H9 (cell line): ENCODE data around the gene GRID1. TPM values are rescaled to one million over a fixed set of nuclear protein-coding genes. Genes with fewer than 3 reads are reported as not detected.

ENCODE experiments used
- DNase-seq: peaks from one replicate; pipeline ENCODE4 v3.0.0-alpha.2; 2017
- H2AFZ ChIP-seq: one replicate; pipeline ENCODE4 v1.6.1; 2013; ENCODE audit warnings: mild to moderate bottlenecking, low read length, control low read depth, moderate library complexity
- H2AK5ac ChIP-seq: 2 replicates; pipeline ENCODE4 v1.6.1; 2013; ENCODE audit warnings: low read length, control low read depth, mixed read lengths; ENCODE audit not compliant: insufficient read length
- H2BK120ac ChIP-seq: one replicate; pipeline ENCODE4 v1.6.1; 2013; ENCODE audit warnings: low read depth, mild to moderate bottlenecking, low read length, control low read depth, inconsistent platforms; ENCODE audit not compliant: poor library complexity, severe bottlenecking
- H2BK12ac ChIP-seq: 2 replicates; pipeline ENCODE4 v1.6.1; 2013; ENCODE audit warnings: low read length, control low read depth, mixed read lengths, low read depth; ENCODE audit not compliant: insufficient read length
- H2BK15ac ChIP-seq: 2 replicates; pipeline ENCODE4 v1.6.1; 2013; ENCODE audit warnings: low read depth, low read length, control low read depth
- H2BK20ac ChIP-seq: one replicate; pipeline ENCODE4 v1.6.1; 2013; ENCODE audit warnings: low read depth, mild to moderate bottlenecking, low read length, control low read depth, inconsistent platforms; ENCODE audit not compliant: poor library complexity, severe bottlenecking
- H2BK5ac ChIP-seq: 2 replicates; pipeline ENCODE4 v1.6.1; 2013; ENCODE audit warnings: low read length, control low read depth, mixed read lengths; ENCODE audit not compliant: insufficient read length
- H3K14ac ChIP-seq: 2 replicates; pipeline ENCODE4 v1.6.1; 2013; ENCODE audit warnings: low read length, control low read depth; ENCODE audit not compliant: insufficient read depth
- H3K18ac ChIP-seq: 2 replicates; pipeline ENCODE4 v1.6.1; 2013; ENCODE audit warnings: low read depth, mild to moderate bottlenecking, mixed read lengths, low read length, control low read depth; ENCODE audit not compliant: insufficient read length
- H3K23ac ChIP-seq: 2 replicates; pipeline ENCODE4 v1.6.1; 2013; ENCODE audit warnings: low read length, control low read depth, mixed read lengths, low read depth; ENCODE audit not compliant: insufficient read length
- H3K23me2 ChIP-seq: 2 replicates; pipeline ENCODE4 v1.6.1; 2013; ENCODE audit warnings: low read depth, mild to moderate bottlenecking, mixed read lengths, low read length, control low read depth; ENCODE audit not compliant: insufficient read length, poor library complexity, severe bottlenecking
- H3K27ac ChIP-seq: 2 replicates; pipeline ENCODE4 v1.5.1; 2013; ENCODE audit warnings: low read length, control low read depth, mixed read lengths, low read depth; ENCODE audit not compliant: insufficient read length
- H3K27me3 ChIP-seq: 2 replicates; pipeline ENCODE4 v1.6.1; 2013; ENCODE audit warnings: low read length, control low read depth, inconsistent platforms; ENCODE audit not compliant: insufficient read depth
- H3K4ac ChIP-seq: 2 replicates; pipeline ENCODE4 v1.6.1; 2013; ENCODE audit warnings: low read depth, mild to moderate bottlenecking, control low read depth, inconsistent platforms, low read length, moderate library complexity
- H3K4me1 ChIP-seq: 2 replicates; pipeline ENCODE4 v1.6.1; 2013; ENCODE audit warnings: low read length, control low read depth, inconsistent platforms; ENCODE audit not compliant: insufficient read depth
- H3K4me2 ChIP-seq: 2 replicates; pipeline ENCODE4 v1.6.1; 2013; ENCODE audit warnings: low read length, control low read depth, mixed read lengths; ENCODE audit not compliant: insufficient read length, insufficient read depth
- H3K56ac ChIP-seq: 2 replicates; pipeline ENCODE4 v1.6.1; 2013; ENCODE audit warnings: low read depth, mild to moderate bottlenecking, mixed read lengths, low read length, control low read depth; ENCODE audit not compliant: insufficient read length
- H3K79me1 ChIP-seq: 2 replicates; pipeline ENCODE4 v1.6.1; 2013; ENCODE audit warnings: low read depth, mild to moderate bottlenecking, moderate library complexity, low read length, control low read depth, inconsistent platforms; ENCODE audit not compliant: insufficient read depth, poor library complexity, severe bottlenecking
- H3K79me2 ChIP-seq: 2 replicates; pipeline ENCODE4 v1.6.1; 2013; ENCODE audit warnings: low read length, control low read depth, inconsistent platforms; ENCODE audit not compliant: insufficient read depth
- H3K9ac ChIP-seq: 2 replicates; pipeline ENCODE4 v1.6.1; 2013; ENCODE audit warnings: low read length, control low read depth, mixed read lengths; ENCODE audit not compliant: insufficient read length; ENCODE audit errors: extremely low read depth
- H3K9me3 ChIP-seq: one replicate; pipeline ENCODE4 v1.6.1; 2013; ENCODE audit warnings: low read depth, low read length, inconsistent platforms; ENCODE audit not compliant: control insufficient read depth
- H3T11ph ChIP-seq: one replicate; pipeline ENCODE4 v1.6.1; 2013; ENCODE audit warnings: mild to moderate bottlenecking, low read length, control low read depth, inconsistent platforms
- H4K20me1 ChIP-seq: one replicate; pipeline ENCODE4 v1.6.1; 2013; ENCODE audit not compliant: control insufficient read depth, insufficient read length, insufficient read depth
- H4K5ac ChIP-seq: 2 replicates; pipeline ENCODE4 v1.6.1; 2013; ENCODE audit warnings: low read depth, mild to moderate bottlenecking, mixed read lengths, low read length, control low read depth; ENCODE audit not compliant: insufficient read length
- H4K8ac ChIP-seq: replicated peaks from 2 replicates; pipeline ENCODE4 v1.6.1; 2013; ENCODE audit warnings: low read length, control low read depth, mixed read lengths, low read depth; ENCODE audit not compliant: insufficient read length
- H4K91ac ChIP-seq: 2 replicates; pipeline ENCODE4 v1.6.1; 2013; ENCODE audit warnings: low read depth, mild to moderate bottlenecking, moderate library complexity, mixed read lengths, low read length, control low read depth; ENCODE audit not compliant: insufficient read length
- H3K27ac Mint-ChIP-seq, 3 experiments: 2 replicates in 2 of 3; 3 replicates in 1 of 3; pipeline ENCODE4 v1.8.0; 2020 to 2021; ENCODE audit warnings: mixed read lengths in 3 of 3, mild to moderate bottlenecking in 1 of 3, moderate library complexity in 1 of 3
- H3K27me3 Mint-ChIP-seq: 2 replicates; pipeline ENCODE4 v1.8.0; 2021; ENCODE audit warnings: low read depth, mild to moderate bottlenecking, moderate library complexity, mixed read lengths
- H3K36me3 Mint-ChIP-seq, 3 experiments: 2 replicates in 2 of 3; 3 replicates in 1 of 3; pipeline ENCODE4 v1.8.0; 2020 to 2021; ENCODE audit warnings: low read depth in 3 of 3, mixed read lengths in 3 of 3; ENCODE audit not compliant: insufficient read depth in 1 of 3
- H3K4me1 Mint-ChIP-seq, 2 experiments: 2 replicates each; pipeline ENCODE4 v1.8.0; 2020; ENCODE audit warnings: mixed read lengths in 2 of 2
- H3K4me3 Mint-ChIP-seq, 2 experiments: 2 replicates in 1 of 2; 3 replicates in 1 of 2; pipeline ENCODE4 v1.8.0; 2020 to 2021; ENCODE audit warnings: mild to moderate bottlenecking in 2 of 2, mixed read lengths in 2 of 2, moderate library complexity in 1 of 2
- H3K9me3 Mint-ChIP-seq, 2 experiments: 2 replicates in 1 of 2; 3 replicates in 1 of 2; pipeline ENCODE4 v1.8.0; 2020; ENCODE audit warnings: mild to moderate bottlenecking in 2 of 2, mixed read lengths in 2 of 2, moderate library complexity in 1 of 2
- WGBS: extraction: QIAGEN DNeasy Blood & Tissue Kit; methylation state at CpG from one replicate; pipeline ENCODE4 v1.1.7; 2013; ENCODE audit warnings: missing lambda C conversion rate, low lambda C conversion rate, mixed read lengths; ENCODE audit not compliant: insufficient read length; ENCODE audit errors: extremely low coverage; 5-methylcytosine and 5-hydroxymethylcytosine counted together
- total RNA-seq: library from RNA; stranded (reverse); gene quantifications from 2 replicates; pipeline ENCODE4 v1.2.1, GENCODE V29; 2021
- TF ChIP-seq, protein P1 (sequence below): fragments of 200-600 bp; sonication (generic); conservative IDR thresholded peaks from 3 replicates; pipeline ENCODE4 v1.8.0; 2021; ENCODE audit warnings: antibody characterized with exemption, mild to moderate bottlenecking

The GRID1 gene
- total RNA-seq, 1 experiment from 2014 or later: 0.35 TPM

- DNase-seq: peak; percentile 24
- no peak overlapping the region for H3T11ph ChIP-seq
- TF ChIP-seq, protein P1, sequence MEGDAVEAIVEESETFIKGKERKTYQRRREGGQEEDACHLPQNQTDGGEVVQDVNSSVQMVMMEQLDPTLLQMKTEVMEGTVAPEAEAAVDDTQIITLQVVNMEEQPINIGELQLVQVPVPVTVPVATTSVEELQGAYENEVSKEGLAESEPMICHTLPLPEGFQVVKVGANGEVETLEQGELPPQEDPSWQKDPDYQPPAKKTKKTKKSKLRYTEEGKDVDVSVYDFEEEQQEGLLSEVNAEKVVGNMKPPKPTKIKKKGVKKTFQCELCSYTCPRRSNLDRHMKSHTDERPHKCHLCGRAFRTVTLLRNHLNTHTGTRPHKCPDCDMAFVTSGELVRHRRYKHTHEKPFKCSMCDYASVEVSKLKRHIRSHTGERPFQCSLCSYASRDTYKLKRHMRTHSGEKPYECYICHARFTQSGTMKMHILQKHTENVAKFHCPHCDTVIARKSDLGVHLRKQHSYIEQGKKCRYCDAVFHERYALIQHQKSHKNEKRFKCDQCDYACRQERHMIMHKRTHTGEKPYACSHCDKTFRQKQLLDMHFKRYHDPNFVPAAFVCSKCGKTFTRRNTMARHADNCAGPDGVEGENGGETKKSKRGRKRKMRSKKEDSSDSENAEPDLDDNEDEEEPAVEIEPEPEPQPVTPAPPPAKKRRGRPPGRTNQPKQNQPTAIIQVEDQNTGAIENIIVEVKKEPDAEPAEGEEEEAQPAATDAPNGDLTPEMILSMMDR: no peak
- H2AFZ ChIP-seq: no peak overlapping the region
- Mint-ChIP-seq H3K27me3 (peaks cover 16% of the 10 kb centered on the region), H3K27ac (no peak overlapping the region; a peak in 1 of 7 replicates), H3K9me3 (peaks cover 0 to 2% of the 10 kb centered on the region in 2 experiments; a peak in 1 of 5 replicates), H3K4me3 (no peak overlapping the region), H3K36me3 (no peaks in the 10 kb centered on the region), H3K4me1 (peaks cover 39 to 41% of the 10 kb centered on the region in 2 experiments)
- H3K23me2 ChIP-seq: no peaks in the 10 kb centered on the region
- no peak overlapping the region for H2AK5ac ChIP-seq
- no peak overlapping the region for H2BK12ac ChIP-seq
- H3K4me1 ChIP-seq: peaks cover 3% of the 10 kb centered on the region; the same call in 1 of the 2 replicates
- no peak overlapping the region for H3K4me2 ChIP-seq
- H3K27me3 ChIP-seq: no peaks in the 10 kb centered on the region
- H4K20me1 ChIP-seq: no peaks in the 10 kb centered on the region
- no peak overlapping the region for H3K9ac ChIP-seq
- H3K18ac ChIP-seq: no peak overlapping the region
- no peak overlapping the region for H2BK120ac ChIP-seq
- no peak overlapping the region for H3K4ac ChIP-seq
- H3K56ac ChIP-seq: no peak overlapping the region
- no peak overlapping the region for H2BK5ac ChIP-seq
- no peak overlapping the region for H2BK20ac ChIP-seq
- no CpG with 5 or more reads among the region's 16 CpGs for WGBS
- H3K9me3 ChIP-seq: no peaks in the 10 kb centered on the region
- no peak overlapping the region for H4K91ac ChIP-seq
- H4K5ac ChIP-seq: no peak overlapping the region
- H2BK15ac ChIP-seq: no peak overlapping the region
- no peak overlapping the region for H3K23ac ChIP-seq
- H4K8ac ChIP-seq: no peak overlapping the region
- H3K14ac ChIP-seq: no peak overlapping the region
- H3K79me2 ChIP-seq: no peaks in the 10 kb centered on the region
- no peak overlapping the region for H3K27ac ChIP-seq
- H3K79me1 ChIP-seq: no peaks in the 10 kb centered on the region
These were observed 72.0 kb downstream of the GRID1 start for GRCh38 chr10:86294346-86295265.
